ENCODE results near the gene KLHL6.
"Not testable (repeated sequence)": the region's sequence is repeated elsewhere in the genome, so short reads cannot be mapped to it uniquely, and the experiment has no call there.

KLHL6 gene

DNA sequence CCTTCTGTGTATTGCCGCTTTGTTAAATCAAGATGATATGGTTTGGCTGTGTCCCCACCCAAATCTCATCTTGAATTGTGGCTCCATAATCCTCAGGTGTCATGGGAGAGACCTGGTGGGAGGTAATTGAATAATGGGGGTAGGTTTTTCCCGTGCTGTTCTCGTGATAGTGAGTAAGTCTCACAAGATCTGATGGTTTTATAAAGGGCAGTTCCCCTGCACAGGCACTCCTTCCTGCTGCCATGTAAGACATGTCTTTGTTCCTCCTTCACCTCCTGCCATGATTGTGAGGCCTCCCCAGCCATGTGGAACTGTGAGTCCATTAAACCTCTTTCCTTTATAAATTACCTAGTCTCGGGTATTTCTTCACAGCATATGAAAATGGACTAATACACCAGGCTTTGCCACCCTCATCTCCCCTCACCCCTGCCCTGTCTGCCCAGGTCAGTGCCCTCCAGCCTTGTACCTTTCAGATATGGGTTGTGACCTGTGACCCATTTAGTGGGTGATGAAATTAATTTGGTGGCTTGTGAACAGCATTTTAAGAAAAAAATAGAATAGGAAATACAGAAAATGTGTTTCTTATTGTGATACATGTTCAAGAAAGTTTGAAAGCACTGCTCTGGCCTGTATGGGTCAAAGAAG is 71.0 kb downstream of the KLHL6 start:
- no peak for DNase-seq

DNA sequence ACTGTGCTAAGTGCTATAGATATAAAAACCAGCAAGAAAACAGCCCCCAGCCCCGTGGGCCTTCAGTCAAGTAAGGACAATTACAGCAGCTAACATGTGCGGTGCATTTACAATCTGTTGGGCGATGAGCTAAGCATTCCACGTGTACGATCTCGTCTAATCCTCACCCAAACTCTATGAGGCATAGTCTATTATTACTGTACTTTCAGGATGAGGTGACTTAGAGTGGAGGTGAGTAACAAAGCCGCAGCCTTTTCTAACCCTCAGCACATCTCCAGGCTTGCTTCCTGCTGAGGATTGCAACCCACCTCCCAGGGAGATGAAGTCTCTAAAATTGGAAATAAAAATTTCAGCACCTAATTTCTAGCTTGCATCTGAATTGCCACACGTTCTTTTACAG is 73.9 kb downstream of the KLHL6 start:
- DNase-seq: no peak

DNA sequence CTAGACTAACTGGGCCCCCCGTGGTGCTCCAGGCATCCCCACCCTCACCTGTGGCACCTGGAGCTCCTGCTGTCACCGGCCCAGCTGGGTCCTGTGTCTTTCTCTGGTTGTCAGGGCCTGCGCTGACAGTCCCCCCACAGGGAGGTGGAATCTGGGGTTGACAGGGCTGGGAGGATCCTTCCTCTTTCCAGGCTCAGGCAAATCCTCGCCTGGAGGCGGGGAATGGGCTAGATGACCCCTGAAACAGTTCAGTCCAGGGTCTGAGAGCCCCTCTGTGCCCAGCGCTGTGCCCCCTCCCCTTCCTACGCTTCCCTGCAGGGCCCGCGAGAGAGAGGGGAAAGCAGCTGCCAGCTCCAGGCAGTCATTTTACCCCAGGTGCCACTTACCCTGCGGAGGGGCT is 77.0 kb downstream of the KLHL6 start:
- DNase-seq: no peak

DNA sequence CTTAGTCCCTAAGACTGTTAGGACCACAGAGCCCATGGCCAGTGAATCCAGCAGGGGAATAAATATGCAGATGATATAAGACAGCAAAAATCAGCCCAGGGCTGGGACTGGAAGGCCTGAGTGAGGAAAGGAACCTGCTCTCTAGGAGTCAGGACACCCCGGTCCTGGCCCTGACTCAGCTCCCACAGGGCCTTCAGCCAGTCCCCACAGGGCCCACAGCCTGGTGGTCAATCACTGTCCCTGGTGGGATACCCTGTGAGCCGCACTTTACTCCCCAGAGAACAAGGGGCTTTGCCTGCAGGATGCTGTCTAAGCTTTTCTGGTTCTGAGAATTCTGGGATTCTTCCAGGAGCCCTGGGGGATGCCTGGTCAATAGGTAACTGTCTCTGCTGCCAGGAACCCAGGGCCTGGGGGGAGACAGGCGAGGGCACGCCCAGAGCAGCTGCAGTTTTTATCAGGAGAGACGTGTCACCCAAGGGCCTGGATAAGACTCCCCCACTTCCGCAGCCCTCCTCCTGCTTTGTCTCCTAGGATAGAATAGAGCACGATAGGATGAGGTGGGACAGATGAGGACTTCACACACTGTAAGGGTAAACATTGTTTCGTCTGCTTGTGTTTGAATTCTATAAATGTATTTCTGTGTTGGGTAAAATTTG is 77.6 kb downstream of the KLHL6 start:
- DNase-seq: no peak

DNA sequence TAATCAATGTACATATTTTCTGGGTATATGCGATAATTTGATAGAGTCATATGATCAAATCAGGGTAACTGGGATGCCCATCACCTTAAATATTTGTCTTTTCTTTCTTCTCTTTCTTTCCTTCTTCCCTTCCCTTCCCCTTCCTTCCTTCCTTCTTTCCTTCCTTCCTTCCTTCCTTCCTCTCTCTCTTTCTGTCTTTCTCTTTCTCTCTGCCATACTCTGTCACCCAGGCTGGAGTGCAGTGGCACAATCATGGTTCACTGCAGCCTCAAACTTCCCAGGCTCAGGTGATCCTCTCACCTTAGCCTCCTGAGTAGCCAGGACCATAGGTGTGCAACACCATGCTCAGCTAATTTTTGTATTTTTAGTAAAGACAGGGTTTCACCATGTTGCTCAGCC is 79.7 kb downstream of the KLHL6 start:
- DNase-seq: not testable (repeated sequence)

DNA sequence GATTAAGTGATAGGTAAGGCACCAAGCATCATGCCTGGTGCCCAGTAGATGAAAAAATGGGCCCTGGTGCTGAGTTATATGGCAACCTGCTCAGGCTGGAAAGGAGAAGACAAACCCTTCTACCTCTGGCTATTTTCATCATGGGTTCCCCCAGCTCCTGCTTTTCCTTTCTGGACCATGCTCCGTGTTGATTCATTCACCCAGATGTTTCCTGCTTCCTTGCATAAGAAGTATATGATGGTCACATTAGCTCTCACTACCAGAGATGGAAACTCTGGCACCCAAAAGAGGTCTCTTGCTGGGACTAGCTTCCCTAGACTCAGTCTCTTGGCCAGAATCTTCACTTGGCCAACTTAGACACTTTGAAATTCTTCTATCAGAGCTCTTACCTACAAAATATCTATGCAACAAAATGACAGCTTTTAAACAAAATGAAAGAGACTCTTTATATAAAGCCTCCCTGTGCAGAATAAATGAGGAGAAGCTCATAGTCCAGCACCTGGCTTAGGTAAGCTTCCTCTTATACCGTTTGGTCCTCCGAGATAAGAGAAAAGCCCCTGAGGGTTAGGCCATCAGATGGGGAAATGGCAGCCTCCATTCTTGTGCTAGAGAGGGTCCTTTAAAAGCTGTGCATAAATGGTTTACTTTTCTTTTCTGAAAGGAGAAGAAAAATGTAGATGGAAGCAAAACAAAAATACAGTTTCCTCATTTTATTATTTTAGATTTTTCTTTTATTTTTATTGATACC is 80.3 kb downstream of the KLHL6 start:
- DNase-seq: peak; percentile 23

DNA sequence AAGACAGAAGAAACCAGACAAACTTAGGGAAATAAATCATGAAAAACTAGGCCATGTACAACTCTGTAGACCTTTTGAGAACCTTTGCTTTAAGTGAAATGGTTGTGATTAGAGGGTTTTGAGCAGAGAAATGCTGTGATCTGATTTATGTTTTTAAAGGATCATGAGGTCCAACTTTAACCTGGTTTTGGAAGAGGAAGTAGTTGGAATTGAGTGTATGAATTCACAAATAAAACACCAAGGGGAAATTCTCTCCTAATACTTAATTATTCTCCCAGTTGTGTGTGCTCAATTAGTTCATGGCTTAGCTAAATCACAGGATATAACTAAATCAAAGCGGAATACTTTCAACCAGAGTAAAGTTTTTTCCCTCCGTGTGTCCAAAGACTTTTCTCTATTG is 81.5 kb downstream of the KLHL6 start:
- no peak for DNase-seq

DNA sequence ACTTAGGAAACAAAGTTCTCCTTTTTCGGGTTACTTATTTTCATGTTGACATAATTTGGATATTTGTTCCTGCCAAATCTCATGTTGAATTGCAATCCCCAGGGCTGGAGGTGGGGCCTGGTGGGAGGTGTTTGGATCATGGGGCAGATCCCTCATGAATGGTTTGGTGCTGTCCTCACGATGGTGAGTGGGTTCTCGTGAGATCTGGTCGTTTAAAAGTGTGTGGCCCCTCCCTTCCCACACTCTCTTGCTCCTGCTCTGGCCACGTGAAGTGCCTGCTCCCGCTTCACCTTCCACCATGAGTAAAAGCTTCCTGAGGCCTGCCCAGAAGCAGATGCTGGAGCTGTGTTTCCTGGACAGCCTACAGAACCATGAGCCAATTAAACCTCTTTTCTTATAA is 83.4 kb downstream of the KLHL6 start:
- DNase-seq: no peak

DNA sequence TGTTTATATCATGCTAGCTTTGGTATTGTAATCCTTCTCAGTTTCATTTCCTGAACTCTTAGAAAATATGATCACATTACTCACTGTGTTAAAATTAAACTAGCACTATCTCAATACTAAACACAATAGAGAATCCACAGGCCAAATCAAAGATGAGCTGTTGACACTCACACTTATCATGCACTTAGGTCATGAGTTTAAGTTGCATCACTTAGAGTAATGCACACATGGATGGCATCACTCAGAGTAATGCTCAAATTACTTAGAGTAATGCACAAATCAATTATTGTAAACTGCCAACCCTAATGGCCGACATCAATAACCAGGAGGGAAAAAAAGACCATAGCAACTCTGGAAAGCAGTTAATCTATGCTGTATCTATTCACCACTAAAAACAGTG is 87.1 kb downstream of the KLHL6 start:
- DNase-seq: no peak

DNA sequence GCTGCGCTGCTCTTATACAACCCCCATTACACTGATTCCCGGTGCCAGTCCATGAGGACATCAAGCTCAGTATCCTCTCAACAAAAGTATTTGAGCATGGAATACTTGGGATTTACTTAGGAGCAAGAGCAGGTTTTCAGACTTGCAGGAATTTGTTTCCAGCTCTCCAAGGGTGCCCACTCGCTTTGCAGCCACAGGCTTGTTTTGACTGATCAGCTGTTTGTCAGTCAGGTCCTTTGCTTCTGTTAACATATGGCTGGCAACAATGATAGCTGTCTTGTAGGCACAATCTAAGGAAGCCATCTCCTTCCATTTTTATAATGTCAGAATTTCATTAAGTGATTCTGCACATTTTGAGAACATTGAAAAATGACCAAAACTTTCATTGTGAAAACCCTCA is 88.9 kb downstream of the KLHL6 start:
- no peak for DNase-seq

DNA sequence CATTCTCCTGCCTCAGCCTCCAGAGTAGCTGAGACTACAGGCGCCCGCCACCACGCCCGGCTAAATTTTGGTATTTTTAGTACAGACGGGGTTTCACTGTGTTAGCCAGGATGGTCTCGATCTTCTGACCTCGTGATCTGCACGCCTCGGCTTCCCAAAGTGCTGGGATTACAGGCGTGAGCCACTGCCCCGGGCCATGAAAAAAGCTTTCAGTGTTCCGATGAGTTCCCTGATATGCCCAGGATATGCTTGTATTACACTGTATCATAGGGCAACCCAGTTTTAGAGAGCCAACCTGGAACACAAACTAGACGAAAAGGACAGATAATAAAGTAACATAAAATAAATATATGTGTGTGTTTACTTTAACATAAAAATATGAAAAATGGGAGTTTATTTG is 89.8 kb downstream of the KLHL6 start:
- DNase-seq: not testable (repeated sequence)

DNA sequence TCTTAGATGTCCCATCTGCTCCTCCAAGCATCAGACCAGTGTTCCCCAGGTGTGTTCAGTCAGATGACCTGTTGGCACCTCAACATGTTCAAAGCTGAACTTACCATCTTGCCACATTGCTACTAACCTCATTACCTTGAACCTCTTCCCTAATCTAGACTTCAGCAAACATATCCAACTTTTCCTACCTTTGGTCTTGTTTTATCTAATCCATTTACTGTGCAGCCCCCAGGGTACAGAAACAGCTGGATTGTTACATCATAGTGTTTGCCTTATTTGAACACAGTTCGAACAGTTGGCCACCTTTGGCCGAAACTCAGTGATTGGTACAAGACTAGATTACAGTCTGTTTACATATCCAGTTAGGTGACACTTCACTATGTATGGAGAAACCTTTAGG is 91.0 kb downstream of the KLHL6 start:
- no peak for DNase-seq

DNA sequence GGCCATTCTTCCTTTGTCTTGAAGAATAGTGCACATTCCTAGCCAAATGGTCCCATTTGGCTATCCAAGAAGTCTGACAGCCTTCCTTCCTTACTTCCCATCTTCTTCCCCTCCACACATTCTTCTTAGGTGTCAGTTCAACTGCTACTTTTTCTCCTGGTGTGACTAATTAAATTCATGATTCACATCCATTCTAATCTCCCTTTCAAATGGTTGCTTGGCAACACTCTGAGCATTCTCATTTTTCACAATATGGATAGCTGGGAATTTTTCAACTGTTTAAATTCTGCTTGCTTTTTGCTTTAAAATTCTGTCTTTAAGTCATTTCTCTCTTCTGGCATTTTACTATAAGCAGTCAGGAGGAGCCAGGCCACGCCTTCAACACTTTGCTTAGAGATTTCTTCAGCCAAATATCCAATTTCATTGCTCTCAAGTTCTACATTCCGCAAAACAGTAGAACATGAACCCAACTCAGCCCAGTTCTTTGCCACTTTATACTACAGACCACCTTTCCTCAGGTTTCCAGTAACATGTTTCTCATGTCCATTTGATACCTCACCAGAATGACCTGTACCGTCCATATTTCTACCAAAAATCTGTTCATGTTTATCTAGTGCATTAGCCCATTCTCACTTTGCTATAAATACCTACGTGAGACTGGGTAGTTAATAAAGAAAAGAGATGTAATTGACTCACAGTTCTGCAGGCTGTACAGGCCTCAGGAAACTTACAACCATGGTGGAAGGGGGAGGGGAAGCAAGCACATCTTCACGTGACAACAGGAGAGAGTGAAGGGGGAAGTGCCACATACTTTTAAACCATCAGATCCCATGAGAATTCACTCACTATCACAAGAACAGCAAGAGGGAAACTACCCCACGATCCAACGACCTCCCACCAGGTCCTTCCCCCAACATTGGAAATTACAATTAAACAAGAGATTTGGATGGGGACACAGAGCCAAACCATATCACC is 95.1 kb downstream of the KLHL6 start:
- DNase-seq: no peak

DNA sequence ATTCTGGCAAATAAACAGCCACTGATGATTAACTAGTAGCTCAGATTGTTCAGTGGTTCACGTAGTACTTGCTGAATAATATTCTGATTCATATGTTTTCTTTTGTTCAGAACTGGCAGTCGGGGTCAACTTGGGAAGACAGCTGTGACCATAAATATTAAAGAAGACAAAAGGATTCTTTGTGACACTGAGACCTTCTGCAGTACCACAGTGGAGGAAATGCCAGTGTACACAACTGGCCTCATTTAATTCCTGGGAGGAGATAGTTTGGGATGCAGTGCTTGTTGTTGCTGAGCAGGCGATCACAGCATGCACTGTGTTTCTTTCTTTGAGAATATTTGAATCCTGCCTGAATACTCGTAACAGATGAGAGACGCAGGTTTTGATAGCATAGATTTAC is 100.4 kb downstream of the KLHL6 start:
- no peak for DNase-seq

DNA sequence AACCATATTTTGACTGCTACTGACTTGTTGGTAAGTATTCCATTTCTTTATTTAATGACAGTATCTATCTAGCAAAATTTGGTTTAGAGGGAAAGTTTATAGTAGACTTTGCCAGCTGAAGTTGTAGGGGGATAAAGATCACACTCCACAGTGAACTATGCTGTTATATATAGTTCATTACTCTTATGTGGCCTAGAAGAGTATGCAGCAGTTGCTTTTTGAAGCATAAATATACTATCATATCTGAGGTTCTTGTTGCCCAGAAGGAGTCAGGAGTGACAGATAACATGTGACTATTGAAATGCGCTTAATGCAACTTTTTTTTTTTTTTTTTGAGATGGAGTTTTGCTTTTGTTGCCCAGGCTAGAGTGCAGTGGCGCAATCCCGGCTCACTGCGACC is 101.4 kb downstream of the KLHL6 start:
- no peak for DNase-seq

DNA sequence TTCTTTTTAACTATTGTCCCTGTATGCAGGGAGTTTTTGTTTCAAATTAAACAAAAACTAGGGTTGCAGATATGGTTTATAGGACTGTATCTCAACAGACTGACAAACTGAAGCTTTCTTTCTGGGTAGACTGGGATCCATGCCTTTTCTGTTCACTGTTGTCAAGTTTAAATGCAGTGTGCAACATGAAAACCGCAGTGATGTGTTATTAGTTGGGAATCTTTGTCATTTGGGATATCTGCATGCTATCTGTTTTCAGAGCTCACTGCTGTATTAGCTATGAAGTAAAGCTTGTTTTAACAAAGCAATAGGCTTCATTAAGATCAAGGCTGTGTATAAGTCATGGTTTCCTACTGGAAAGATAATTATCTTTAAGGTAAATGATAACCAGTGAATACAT is 105.7 kb downstream of the KLHL6 start:
- DNase-seq: no peak

DNA sequence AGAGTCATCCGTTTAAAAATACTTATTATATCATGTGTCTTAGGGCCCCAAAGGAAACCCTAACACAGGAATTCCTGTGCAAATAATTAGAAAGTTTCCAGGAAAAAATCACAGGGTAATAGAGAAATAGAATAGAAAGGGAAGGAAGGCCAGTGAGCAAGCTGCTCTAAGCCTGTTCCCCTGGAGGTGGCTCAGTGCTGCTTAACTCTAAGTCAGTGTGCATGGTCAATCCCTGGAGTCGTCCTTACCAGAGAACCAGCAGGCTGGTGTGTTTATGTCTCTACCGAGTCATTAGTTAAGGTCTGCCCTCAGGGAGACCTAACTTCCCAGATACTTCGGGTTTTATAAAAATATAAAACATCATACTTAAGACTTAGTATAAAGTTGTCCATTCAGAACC is 106.1 kb downstream of the KLHL6 start:
- peak; percentile 19 for DNase-seq

DNA sequence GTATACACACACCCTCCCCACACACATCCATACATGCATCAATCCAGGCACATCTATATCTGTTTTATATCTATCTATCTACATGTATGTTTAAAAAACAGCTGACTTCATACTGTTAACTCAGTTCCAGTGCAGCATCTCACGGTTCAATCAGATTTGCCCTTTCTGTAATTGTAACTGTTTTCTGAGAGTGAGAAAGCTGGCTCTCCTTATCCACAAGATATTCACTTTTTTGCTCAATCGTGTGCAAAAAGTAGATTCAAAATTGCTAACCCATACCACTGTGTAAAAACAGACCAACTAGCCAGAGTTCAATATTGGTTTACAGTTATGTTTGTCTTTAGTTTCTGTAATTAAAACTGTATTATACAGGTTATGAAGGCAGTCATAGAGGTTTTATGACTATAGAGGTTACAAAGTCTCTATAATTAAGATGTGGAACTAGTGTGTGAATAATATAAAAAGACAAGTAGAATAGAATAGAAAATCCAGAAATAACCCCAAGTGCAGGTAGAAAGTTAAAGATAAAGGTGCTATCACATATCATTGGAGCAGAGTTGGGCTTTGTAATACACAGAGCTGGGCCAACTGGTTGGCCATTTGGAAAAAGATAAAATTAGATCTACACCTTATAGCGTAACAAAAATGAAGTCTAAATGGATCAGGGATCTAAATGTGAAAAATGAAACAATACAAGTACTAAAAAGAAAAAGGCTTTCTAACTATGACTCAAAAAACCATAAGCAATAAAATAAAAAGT is 107.0 kb downstream of the KLHL6 start:
- DNase-seq: no peak

DNA sequence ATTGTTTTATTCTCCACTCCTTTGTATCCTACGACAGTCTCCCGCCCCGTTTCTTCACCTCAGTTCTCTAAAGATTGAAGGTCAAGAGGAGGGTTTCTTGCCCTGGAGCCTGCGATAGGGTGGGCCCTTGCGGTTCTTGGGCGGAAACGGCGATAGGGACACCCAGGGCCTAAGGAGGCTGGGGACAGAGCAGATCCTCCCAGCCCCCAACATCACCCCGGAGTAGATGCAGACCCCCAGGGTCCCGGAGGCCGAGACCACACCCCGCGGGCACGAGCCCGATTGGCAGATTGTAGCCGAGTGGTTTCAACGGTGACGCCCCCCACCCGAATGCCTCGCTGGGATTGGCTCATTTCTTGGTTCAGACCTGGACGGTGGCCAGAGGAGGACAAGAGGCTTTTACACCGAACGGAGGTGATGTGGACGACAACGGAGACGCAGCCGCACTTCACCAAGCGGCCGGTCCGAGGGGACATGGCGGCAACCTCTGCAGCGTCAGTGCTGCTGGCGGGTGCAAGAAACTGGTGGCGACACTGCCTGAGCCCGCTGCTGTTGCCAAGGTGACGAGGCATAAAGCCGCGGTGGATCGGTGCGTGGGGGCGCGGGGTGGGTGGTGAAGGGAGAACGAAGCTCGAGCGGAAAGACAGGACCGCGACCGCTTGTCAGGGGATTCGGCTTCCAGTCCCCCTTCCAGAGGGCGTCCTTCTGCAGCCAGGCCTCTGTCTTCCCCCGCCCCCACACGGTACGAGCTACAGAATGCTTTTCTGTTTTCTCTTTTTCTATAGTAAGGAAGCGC is 108.1 kb downstream of the KLHL6 start:
- peak; percentile 77 for DNase-seq

DNA sequence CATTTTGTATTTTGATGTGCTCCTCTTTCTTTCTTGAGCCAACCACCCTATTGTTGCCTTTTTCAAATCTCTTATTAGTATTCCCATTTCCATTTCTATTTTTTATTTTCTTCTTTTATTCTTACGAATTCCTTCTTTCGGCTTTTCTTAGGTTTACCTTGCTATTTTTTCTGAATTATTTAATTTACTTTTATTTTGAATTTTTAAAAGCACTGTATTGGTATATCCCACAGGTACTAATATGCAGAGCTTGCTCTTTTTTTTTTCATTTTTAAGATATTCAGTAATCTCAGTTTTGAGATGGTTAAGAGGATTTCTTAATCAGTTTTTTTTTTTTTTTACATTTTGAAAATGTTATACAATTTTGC is 108.7 kb downstream of the KLHL6 start:
- DNase-seq: no peak

DNA sequence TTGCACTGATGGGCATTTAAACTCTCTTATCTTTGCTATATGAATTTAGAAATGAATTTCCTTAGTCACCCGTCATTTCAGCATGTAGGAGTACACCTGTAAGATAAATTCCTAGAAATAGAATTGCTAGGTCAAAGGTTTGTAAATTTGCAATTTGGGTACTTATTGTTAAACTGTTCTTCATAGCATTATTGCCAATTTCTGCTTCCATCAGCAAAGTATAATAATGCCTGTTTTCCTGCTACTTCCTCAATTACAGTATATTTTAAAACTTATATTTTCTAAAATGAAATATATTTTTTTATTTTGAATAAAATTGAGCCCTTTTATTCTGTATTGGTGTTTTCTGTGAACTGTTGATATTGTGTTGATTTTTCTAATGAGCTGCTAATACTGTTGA is 110.8 kb downstream of the KLHL6 start:
- DNase-seq: no peak
